Ishikawa (cell line): ENCODE data around the gene THOC7.

Source experiments
- CEBPB ChIP-seq: IDR thresholded peaks from 2 replicates; pipeline ENCODE4 v1.6.1; 2012
- CREB1 ChIP-seq: IDR thresholded peaks from 2 replicates; pipeline ENCODE4 v1.6.1; 2012; ENCODE audit warnings: low read depth
- EGR1 ChIP-seq: IDR thresholded peaks from 2 replicates; pipeline ENCODE4 v1.6.1; 2012
- EP300 ChIP-seq: IDR thresholded peaks from 2 replicates; pipeline ENCODE4 v1.6.1; 2012; ENCODE audit warnings: borderline replicate concordance
- FOXM1 ChIP-seq: IDR thresholded peaks from 2 replicates; pipeline ENCODE4 v1.6.1; 2012; ENCODE audit warnings: low read depth, borderline replicate concordance
- MAX ChIP-seq: IDR thresholded peaks from 2 replicates; pipeline ENCODE4 v1.6.1; 2012
- NFIC ChIP-seq: IDR thresholded peaks from 2 replicates; pipeline ENCODE4 v1.6.1; 2012
- RAD21 ChIP-seq: IDR thresholded peaks from 2 replicates; pipeline ENCODE4 v1.6.1; 2012; ENCODE audit warnings: low read depth
- REST ChIP-seq: IDR thresholded peaks from 2 replicates; pipeline ENCODE4 v1.6.1; 2012; ENCODE audit warnings: low read depth, mild to moderate bottlenecking
- TAF1 ChIP-seq: IDR thresholded peaks from 2 replicates; pipeline ENCODE4 v1.6.1; 2012; ENCODE audit warnings: low read depth, mild to moderate bottlenecking
- TCF12 ChIP-seq: IDR thresholded peaks from 2 replicates; pipeline ENCODE4 v1.6.1; 2012; ENCODE audit warnings: low read depth
- TEAD4 ChIP-seq: IDR thresholded peaks from 2 replicates; pipeline ENCODE4 v1.6.1; 2012
- YY1 ChIP-seq: IDR thresholded peaks from 2 replicates; pipeline ENCODE4 v1.6.1; 2012; ENCODE audit warnings: low read depth
- ZBTB7A ChIP-seq: IDR thresholded peaks from 2 replicates; pipeline ENCODE4 v1.6.1; 2012; ENCODE audit warnings: low read depth

DNA sequence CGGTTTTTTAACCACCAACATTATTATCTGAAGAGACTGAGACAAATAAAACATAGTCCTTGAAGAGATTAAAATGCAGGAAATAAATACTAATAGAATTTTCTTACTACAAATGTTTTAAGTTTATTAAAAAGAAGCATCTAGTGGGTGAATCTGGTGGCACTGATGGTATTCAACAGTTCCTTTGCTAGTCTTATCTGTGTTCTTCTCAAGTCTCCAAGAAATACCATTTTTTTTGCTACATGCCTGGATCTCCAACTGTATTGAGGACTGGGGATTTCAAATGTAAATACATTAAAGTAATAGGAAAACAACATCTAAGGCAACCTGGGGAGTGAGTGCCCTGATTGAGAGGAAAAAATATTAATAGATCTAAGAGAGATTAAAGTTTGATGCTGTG lies 21.9 kb downstream of the THOC7 start:
- TF ChIP-seq EP300: no peak
- TF ChIP-seq MAX: no peak
- TF ChIP-seq CEBPB: no peak
- TF ChIP-seq TAF1: no peak
- no peak for TF ChIP-seq YY1
- TF ChIP-seq FOXM1: no peak
- TF ChIP-seq CREB1: no peak
- no peak for TF ChIP-seq REST
- no peak for TF ChIP-seq ZBTB7A
- TF ChIP-seq RAD21: no peak
- no peak for TF ChIP-seq NFIC
- TF ChIP-seq TCF12: no peak
- TF ChIP-seq EGR1: no peak
- TF ChIP-seq TEAD4: no peak
